Pancreas (tissue), 10 donors: Measurements from ENCODE around the gene TFB2M. TPM values are rescaled to one million over a fixed set of nuclear protein-coding genes. Genes with fewer than 3 reads are reported as not detected.
A peak's percentile ranks its signal among the peaks of the same experiment; 100 is the strongest.

Experiments used
- ATAC-seq, 4 donors: fragments of 200-7000 bp; cut with Tn5 transposase; one replicate each; pipeline versions ENCODE4 v1.8.0 to v1.9.1; 2020; ENCODE audit warnings: mild to moderate bottlenecking in 4 of 4, moderate library complexity in 4 of 4
- DNase-seq, 6 donors: peaks; one replicate each; pipeline ENCODE4 v3.0.0-alpha.2; 2020
- FAIRE-seq: peaks from 2 replicates; lab custom pipeline; 2012; peaks lifted over from hg19 to GRCh38; lab: Jason Lieb, UNC
- H3K27ac ChIP-seq, 4 donors: fragments of 200-600 bp; sonication (generic); 1 replicate in 3 of 4; 2 replicates in 1 of 4; pipeline versions ENCODE4 v1.5.0 to v1.8.0; 2020
- H3K27me3 ChIP-seq, 4 donors: fragments of 200-600 bp; one replicate each; pipeline ENCODE4 v1.8.0; 2021
- H3K36me3 ChIP-seq, 3 donors: fragments of 200-600 bp; sonication (generic) in 1 of 3; one replicate each; pipeline versions ENCODE4 v1.5.0 to v1.8.0; 2020 to 2021
- H3K4me1 ChIP-seq, 3 donors: fragments of 200-600 bp; one replicate each; pipeline ENCODE4 v1.8.0; 2021
- H3K4me3 ChIP-seq, 4 donors: fragments of 200-600 bp; sonication (generic) in 2 of 4; one replicate each; pipeline versions ENCODE4 v1.5.0 to v1.8.0; 2020 to 2021
- H3K9me3 ChIP-seq, 4 donors: fragments of 200-600 bp; one replicate each; pipeline ENCODE4 v1.8.0; 2021
- CTCF ChIP-seq, 4 donors: fragments of 200-600 bp; sonication (generic) in 3 of 4; IDR thresholded peaks; one replicate each; pipeline versions ENCODE4 v1.5.0 to v1.8.0; 2021; ENCODE audit warnings: antibody characterized with exemption in 4 of 4
- WGBS, 2 donors: extraction: QIAGEN DNeasy Blood & Tissue Kit; methylation state at CpG; one replicate each; pipeline ENCODE4 v1.1.7; 2013; 5-methylcytosine and 5-hydroxymethylcytosine counted together
- intact Hi-C, 3 donors: fragments of 100-400 bp; cut with DNase I; formaldehyde crosslinking; loops; one replicate each; pipeline versions ENCODE4 v1.11.1 to v1.14.2; 2022
- polyA plus RNA-seq, 2 donors: library from polyadenylated mRNA; stranded (reverse); fragments of 200-250 nt; gene quantifications; one replicate each; pipeline ENCODE4 v1.2.3, GENCODE V29; 2013
- total RNA-seq, 6 donors: library from RNA; stranded (reverse); fragmentation: NEBNext Ultra II Directional in 4 of 6; extraction: Animal tissue kit (Norgen Biotek cat#: 25700) in 4 of 6; gene quantifications; one replicate each; pipeline versions ENCODE4 v1.2.1 to v1.2.4, GENCODE V29; 2021 to 2023
- donor health status: healthy with polysubstance abuse.
- donor health status: DM: no; HTN: no; CAD: no; lungs with moderate emphysema.
- donor health status: DM: no; HTN: no; CAD: no.
- donor health status: control.
- donor health status: control.
- donor health status: Bipolar disorder and iron deficiency.
- donor health status: DM: yes; HTN: yes; CAD: no.
- donor health status: DM: no; HTN: no; CAD: no.
- donor health status: DM: no; HTN: no; CAD: no.
- donor health status: DM: yes; HTN: yes; CAD: no.

TFB2M gene
- total and polyA plus RNA-seq, 8 donors: 3.3 to 9.5 (median 7.1) TPM

- FAIRE-seq: no peak
- no peak overlapping the region for H3K27ac ChIP-seq
- no peak for DNase-seq
- no peaks in the 10 kb centered on the region for H3K27me3 ChIP-seq
- 83 to 88% methylated on average over 26 of the region's 26 CpGs for WGBS, 2 donors
- no peaks in the 10 kb centered on the region for H3K9me3 ChIP-seq
- no peak overlapping the region for H3K4me3 ChIP-seq
- no peak for TF ChIP-seq CTCF (IDR thresholded peaks at IDR 0.05)
- no peaks in the 10 kb centered on the region for H3K36me3 ChIP-seq
- ATAC-seq: no peak
- H3K4me1 ChIP-seq: peaks cover 0 to 5% (median 0%) of the 10 kb centered on the region in 3 donors
- intact Hi-C loops: loop anchor here in 1 of 3 donors (10.0 kb wide), 1 partner anchor 186 kb away; no protein-coding TSS in a partner anchor
Measured at GRCh38 chr1:246508897-246509688, 57.0 kb downstream of the TFB2M start.

GRCh38 chr1:246506674-246507481, 59.2 kb downstream of the TFB2M start, which contains the start of gene SMYD3:
Gene SMYD3, minus strand, starts transcription at chr1:246507279.
- FAIRE-seq (no peak), DNase-seq (peak; percentile 68 to 93 (median 79)), ATAC-seq (peak; percentile 98 to 99 (median 99))
- Histone ChIP-seq H3K4me1 (peaks cover 0 to 5% (median 0%) of the 10 kb centered on the region in 3 donors), H3K36me3 (no peaks in the 10 kb centered on the region), H3K9me3 (no peaks in the 10 kb centered on the region), H3K27ac (peak within 1 kb of the TSS in 3 of 4 donors; percentile 0 to 24 (median 15)), H3K27me3 (no peaks in the 10 kb centered on the region), H3K4me3 (peak within 1 kb of the TSS; percentile 58 to 93 (median 80))
- WGBS, 2 donors: 0 to 1% methylated on average over 51 to 79 of the region's 79 CpGs
- intact Hi-C loops: loop anchor here in 1 of 3 donors (10.0 kb wide), 1 partner anchor 188 kb away; no protein-coding TSS in a partner anchor
- TF ChIP-seq CTCF (IDR thresholded peaks at IDR 0.05): no peak

GRCh38 chr1:246506367-246506673, 59.7 kb downstream of the TFB2M start:
- intact Hi-C loops: loop anchor here in 1 of 3 donors (10.0 kb wide), 1 partner anchor 188 kb away; no protein-coding TSS in a partner anchor
- peak overlapping the region; percentile 58 to 93 (median 80) for H3K4me3 ChIP-seq
- H3K4me1 ChIP-seq: peaks cover 0 to 5% (median 0%) of the 10 kb centered on the region in 3 donors
- no peaks in the 10 kb centered on the region for H3K36me3 ChIP-seq
- WGBS, 2 donors: 3 to 6% methylated on average over 9 of the region's 9 CpGs
- H3K27ac ChIP-seq: no peak overlapping the region
- no peaks in the 10 kb centered on the region for H3K27me3 ChIP-seq
- no peaks in the 10 kb centered on the region for H3K9me3 ChIP-seq
- FAIRE-seq: no peak
- peak in 2 of 4 donors; percentile 10 to 11 for ATAC-seq
- DNase-seq: no peak
- TF ChIP-seq CTCF (IDR thresholded peaks at IDR 0.05): no peak

GRCh38 chr1:246503341-246503740, 62.7 kb downstream of the TFB2M start:
- intact Hi-C loops: loop anchor here in 1 of 3 donors (10.0 kb wide), 1 partner anchor 191 kb away; no protein-coding TSS in a partner anchor
- no peak for TF ChIP-seq CTCF (IDR thresholded peaks at IDR 0.05)
- Histone ChIP-seq H3K27ac (no peak overlapping the region), H3K4me1 (peaks cover 0 to 5% (median 0%) of the 10 kb centered on the region in 3 donors), H3K4me3 (no peak overlapping the region), H3K36me3 (no peaks in the 10 kb centered on the region), H3K9me3 (no peaks in the 10 kb centered on the region), H3K27me3 (no peaks in the 10 kb centered on the region)
- WGBS, 2 donors: 69 to 71% methylated on average over 7 of the region's 7 CpGs
- FAIRE-seq (no peak), ATAC-seq (no peak), DNase-seq (no peak)
